DOHH2 (cell line): ENCODE measurements around the gene KRTDAP.

ENCODE experiments used
- H3F3A ChIP-seq: fragments of 200-600 bp; sonication (generic), shearing (Covaris generic); 2 replicates; pipeline ENCODE4 v1.6.0; 2016; ENCODE audit warnings: antibody characterized with exemption, mild to moderate bottlenecking; ENCODE audit not compliant: control insufficient read depth, insufficient read depth
- H3K27ac ChIP-seq: fragments of 200-600 bp; sonication (generic); 2 replicates; pipeline ENCODE4 v1.5.1; 2014; ENCODE audit warnings: low read depth, mild to moderate bottlenecking, low read length, moderate library complexity
- H3K27me3 ChIP-seq: fragments of 200-600 bp; sonication (generic); 2 replicates; pipeline ENCODE4 v1.6.1; 2014; ENCODE audit warnings: mild to moderate bottlenecking, low read length, mixed read lengths; ENCODE audit not compliant: control insufficient read depth
- H3K36me3 ChIP-seq: fragments of 200-600 bp; sonication (generic); 2 replicates; pipeline ENCODE4 v1.6.1; 2014; ENCODE audit warnings: mild to moderate bottlenecking, low read length, moderate library complexity, mixed read lengths; ENCODE audit not compliant: control insufficient read depth
- H3K4me1 ChIP-seq: fragments of 200-600 bp; sonication (generic); 2 replicates; pipeline ENCODE4 v1.6.1; 2014; ENCODE audit warnings: mild to moderate bottlenecking, low read length, mixed read lengths; ENCODE audit not compliant: control insufficient read depth
- H3K4me2 ChIP-seq: fragments of 200-600 bp; sonication (generic); 2 replicates; pipeline ENCODE4 v1.6.0; 2014; ENCODE audit warnings: mild to moderate bottlenecking, low read length, moderate library complexity
- H3K4me3 ChIP-seq: fragments of 200-600 bp; sonication (generic); 2 replicates; pipeline ENCODE4 v1.5.1; 2014; ENCODE audit warnings: mild to moderate bottlenecking, low read length, mixed read lengths
- H3K79me2 ChIP-seq: fragments of 200-600 bp; sonication (generic); 2 replicates; pipeline ENCODE4 v1.6.1; 2014; ENCODE audit warnings: mild to moderate bottlenecking, low read length, mixed read lengths; ENCODE audit not compliant: control insufficient read depth
- H3K9me2 ChIP-seq: fragments of 200-600 bp; sonication (generic); replicated peaks from 2 replicates; pipeline ENCODE4 v1.6.1; 2014; ENCODE audit warnings: mild to moderate bottlenecking, low read length, mixed read lengths; ENCODE audit not compliant: control insufficient read depth
- H3K9me3 ChIP-seq: fragments of 200-600 bp; sonication (generic); 2 replicates; pipeline ENCODE4 v1.6.1; 2014; ENCODE audit warnings: antibody characterized with exemption, low read length, mixed read lengths; ENCODE audit not compliant: control insufficient read depth, insufficient read depth
- H4K20me1 ChIP-seq: fragments of 200-600 bp; sonication (generic); 2 replicates; pipeline ENCODE4 v1.6.0; 2014; ENCODE audit warnings: low read depth, mild to moderate bottlenecking, antibody characterized with exemption, low read length, moderate library complexity; ENCODE audit not compliant: control insufficient read depth, insufficient read depth
- EZH2phosphoT487 ChIP-seq: fragments of 200-600 bp; sonication (generic); IDR thresholded peaks from 2 replicates; pipeline ENCODE4 v1.6.1; 2017; ENCODE audit warnings: borderline replicate concordance, mild to moderate bottlenecking, antibody characterized with exemption, low read length, moderate library complexity, mixed read lengths
- TF ChIP-seq, protein P1 (sequence below): fragments of 200-600 bp; sonication (generic); IDR thresholded peaks from one replicate; pipeline ENCODE4 v1.5.1; 2014; ENCODE audit warnings: antibody characterized with exemption, mild to moderate bottlenecking, low read depth, low read length; ENCODE audit not compliant: poor library complexity, severe bottlenecking

The KRTDAP gene

DNA sequence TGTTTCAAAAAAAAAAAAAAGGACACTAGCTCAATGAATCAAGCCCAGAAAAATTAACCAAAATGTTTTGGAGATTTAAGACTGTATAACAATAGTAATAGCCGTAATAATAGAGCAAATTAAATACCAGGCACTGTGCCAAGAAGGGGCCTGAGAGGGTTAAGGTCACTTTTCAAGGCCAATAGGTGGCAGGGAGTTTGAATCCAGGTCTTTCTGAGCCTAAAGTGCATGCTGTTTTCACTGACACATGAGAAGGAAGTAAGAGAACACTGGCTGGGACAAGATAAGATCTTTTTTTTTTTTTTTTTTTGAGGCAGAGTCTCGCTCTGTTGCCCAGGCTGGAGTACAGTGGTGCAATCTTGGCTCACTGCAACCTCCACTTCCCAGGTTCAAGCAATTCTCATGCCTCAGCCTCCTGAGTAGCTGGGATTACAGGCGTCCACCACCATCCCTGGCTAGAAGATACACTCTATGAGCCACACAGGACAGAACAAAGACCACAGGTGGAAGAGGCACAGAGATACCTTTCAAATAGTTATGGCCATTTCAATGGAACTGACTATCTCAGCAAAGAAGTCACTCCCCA, 34.6 kb downstream of the KRTDAP start:
- TF ChIP-seq, protein P1, sequence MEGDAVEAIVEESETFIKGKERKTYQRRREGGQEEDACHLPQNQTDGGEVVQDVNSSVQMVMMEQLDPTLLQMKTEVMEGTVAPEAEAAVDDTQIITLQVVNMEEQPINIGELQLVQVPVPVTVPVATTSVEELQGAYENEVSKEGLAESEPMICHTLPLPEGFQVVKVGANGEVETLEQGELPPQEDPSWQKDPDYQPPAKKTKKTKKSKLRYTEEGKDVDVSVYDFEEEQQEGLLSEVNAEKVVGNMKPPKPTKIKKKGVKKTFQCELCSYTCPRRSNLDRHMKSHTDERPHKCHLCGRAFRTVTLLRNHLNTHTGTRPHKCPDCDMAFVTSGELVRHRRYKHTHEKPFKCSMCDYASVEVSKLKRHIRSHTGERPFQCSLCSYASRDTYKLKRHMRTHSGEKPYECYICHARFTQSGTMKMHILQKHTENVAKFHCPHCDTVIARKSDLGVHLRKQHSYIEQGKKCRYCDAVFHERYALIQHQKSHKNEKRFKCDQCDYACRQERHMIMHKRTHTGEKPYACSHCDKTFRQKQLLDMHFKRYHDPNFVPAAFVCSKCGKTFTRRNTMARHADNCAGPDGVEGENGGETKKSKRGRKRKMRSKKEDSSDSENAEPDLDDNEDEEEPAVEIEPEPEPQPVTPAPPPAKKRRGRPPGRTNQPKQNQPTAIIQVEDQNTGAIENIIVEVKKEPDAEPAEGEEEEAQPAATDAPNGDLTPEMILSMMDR, result no peak
- TF ChIP-seq EZH2phosphoT487, result no peak
- H3K4me2 ChIP-seq, result no peak overlapping the region
- H4K20me1 ChIP-seq, result peaks cover 4% of the 10 kb centered on the region; the same call in 1 of the 2 replicates
- peaks cover 73% of the 10 kb centered on the region for H3K27me3 ChIP-seq
- no peaks in the 10 kb centered on the region for H3K9me2 ChIP-seq
- peaks cover 16% of the 10 kb centered on the region for H3K4me1 ChIP-seq
- no peaks in the 10 kb centered on the region for H3K79me2 ChIP-seq
- H3K4me3 ChIP-seq, result no peak overlapping the region
- H3K9me3 ChIP-seq, result no peaks in the 10 kb centered on the region
- H3K27ac ChIP-seq, result no peak overlapping the region
- no peaks in the 10 kb centered on the region for H3F3A ChIP-seq
- H3K36me3 ChIP-seq, result no peaks in the 10 kb centered on the region

DNA sequence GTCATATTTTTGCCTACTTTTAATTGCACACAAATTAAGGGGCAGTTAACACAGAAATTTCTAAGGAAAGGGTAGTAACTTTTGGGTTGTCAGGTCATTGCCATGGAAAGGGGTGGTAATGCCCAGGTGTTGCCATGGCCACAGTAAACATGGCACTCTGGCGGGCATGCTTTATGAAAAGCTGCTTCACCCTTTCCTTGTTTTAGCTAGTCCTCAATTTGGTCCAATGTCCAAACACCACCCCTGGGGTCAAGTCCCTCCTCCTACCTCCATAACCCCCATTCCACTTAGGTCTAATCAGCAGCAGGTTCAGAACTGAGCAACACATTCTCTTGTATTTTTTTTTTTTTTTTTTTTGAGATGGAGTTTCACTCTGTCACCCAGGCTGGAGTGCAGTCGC, 35.6 kb downstream of the KRTDAP start:
- Histone ChIP-seq H3K9me3 (no peaks in the 10 kb centered on the region), H3K4me1 (peaks cover 14% of the 10 kb centered on the region), H3F3A (no peaks in the 10 kb centered on the region), H3K9me2 (no peaks in the 10 kb centered on the region), H4K20me1 (peaks cover 3% of the 10 kb centered on the region; the same call in 1 of the 2 replicates), H3K27ac (no peak overlapping the region), H3K27me3 (peaks cover 73% of the 10 kb centered on the region), H3K79me2 (no peaks in the 10 kb centered on the region), H3K4me3 (no peak overlapping the region), H3K4me2 (no peak overlapping the region), H3K36me3 (no peaks in the 10 kb centered on the region)
- TF ChIP-seq, protein P1, result no peak
- no peak for TF ChIP-seq EZH2phosphoT487

DNA sequence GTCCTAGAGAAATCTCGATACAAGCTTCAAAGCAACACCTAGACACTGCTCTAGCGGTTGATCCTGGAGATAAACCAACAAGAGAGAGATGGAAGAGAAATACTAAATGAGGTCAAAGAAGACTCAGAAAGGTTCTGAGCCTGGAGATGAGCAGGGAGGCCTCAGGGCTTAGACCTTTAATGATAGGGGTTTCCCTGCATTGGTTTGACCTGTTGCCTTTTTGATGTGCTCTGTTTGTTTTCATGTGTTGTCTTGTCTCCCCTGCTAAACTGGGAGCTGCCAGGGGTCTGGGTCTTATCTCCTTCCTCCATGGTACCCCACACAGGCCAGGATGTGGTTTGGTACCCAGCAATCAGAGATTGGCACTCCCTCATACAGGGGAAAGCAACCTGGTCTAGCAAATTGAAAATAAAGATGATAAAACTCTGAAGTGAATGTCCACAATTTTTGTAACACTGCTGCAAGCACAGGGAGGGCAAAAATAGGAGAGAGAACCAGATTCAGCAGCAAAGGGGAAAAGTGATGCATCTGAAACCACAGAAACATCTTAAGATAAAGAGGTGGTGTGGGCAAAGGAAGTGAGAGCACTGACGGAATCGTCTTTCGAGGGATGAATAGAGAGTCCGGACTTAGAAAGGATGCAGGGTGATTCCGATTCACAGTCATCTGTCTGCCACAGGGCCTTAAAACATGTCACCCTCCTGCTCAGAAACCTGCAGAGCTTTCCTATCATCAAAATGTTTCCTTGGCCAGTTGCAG, 38.7 kb downstream of the KRTDAP start:
- Histone ChIP-seq H3K79me2 (no peaks in the 10 kb centered on the region), H3K4me1 (peaks cover 9% of the 10 kb centered on the region; the same call in 1 of the 2 replicates), H3K36me3 (no peaks in the 10 kb centered on the region), H3K9me2 (no peaks in the 10 kb centered on the region), H3K9me3 (no peaks in the 10 kb centered on the region), H4K20me1 (0 out of 2 replicates have a peak, but pooled peaks cover 2% of the 10 kb centered on the region), H3K27me3 (peaks cover 70% of the 10 kb centered on the region), H3K4me3 (no peak overlapping the region), H3K4me2 (no peak overlapping the region), H3K27ac (no peak overlapping the region), H3F3A (no peaks in the 10 kb centered on the region)
- TF ChIP-seq, protein P1, result no peak
- TF ChIP-seq EZH2phosphoT487, result no peak
